ENCODE measurements around the gene RBM23. TPM values are rescaled to one million over a fixed set of nuclear protein-coding genes. Genes with fewer than 3 reads are reported as not detected.

The RBM23 gene
- total RNA-seq, 3 donors from 2014 or later (not counting 1 experiment from before 2014, with no cell fraction given): 86.4 to 120 (median 108) TPM

DNA sequence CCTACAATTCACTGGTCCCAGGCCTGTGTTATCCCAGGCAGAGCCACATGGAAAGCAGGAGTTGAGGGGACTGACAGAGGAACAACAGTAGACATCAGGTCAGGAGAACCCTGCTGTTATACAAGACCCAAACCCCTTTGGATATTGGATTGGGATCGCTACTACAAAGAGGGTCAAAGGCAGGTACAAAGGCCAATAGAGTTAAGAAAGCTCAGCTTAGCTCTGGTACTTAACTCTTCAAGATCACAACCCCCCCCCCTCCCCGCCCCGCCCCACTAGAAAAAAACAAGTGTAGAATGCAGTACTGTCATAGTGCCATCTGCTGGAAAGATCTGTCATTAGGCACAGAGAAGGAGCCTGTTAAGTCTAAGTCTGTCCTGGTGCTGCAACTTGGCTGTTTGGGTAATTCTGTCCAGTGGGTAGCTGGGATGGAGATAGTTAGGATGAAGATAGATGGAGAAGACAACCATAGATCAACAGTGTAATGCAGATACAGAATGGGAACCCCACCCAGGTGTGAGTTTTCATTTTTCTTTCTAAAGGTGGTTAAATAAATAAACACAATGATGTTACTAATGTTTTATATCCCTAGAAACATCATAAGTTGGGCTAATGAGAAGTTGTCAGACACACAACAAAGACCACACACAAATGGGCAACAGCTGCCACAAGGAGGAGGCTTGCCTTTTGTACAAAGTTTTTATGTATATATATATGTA is 18.7 kb downstream of the RBM23 start:
- H3K27ac Mint-ChIP-seq: peak overlapping the region in 1 of 2 donors; percentile 6
- WGBS (ENCODE audit: insufficient coverage): 80% methylated on average over 2 of the region's 3 CpGs
- no peaks in the 10 kb centered on the region for H3K4me1 ChIP-seq (ENCODE audit: control insufficient read depth, insufficient read depth, low read length)
- H3K27me3 Mint-ChIP-seq (ENCODE audit: low read depth in 2 of 2): no peaks in the 10 kb centered on the region
- H3K4me3 ChIP-seq (ENCODE audit: low read length): no peak overlapping the region
- no peaks in the 10 kb centered on the region for H3K9me3 ChIP-seq (ENCODE audit: control insufficient read depth, insufficient read depth, low read length)
- intact Hi-C loops (cut with micrococcal nuclease): loop anchor here (1.0 to 2.0 kb wide), 3 partner anchors 28 to 330 kb away; no protein-coding TSS in a partner anchor
- H3K36me3 ChIP-seq (ENCODE audit: control insufficient read depth, insufficient read depth, low read length): peaks cover 46% of the 10 kb centered on the region
- no peaks in the 10 kb centered on the region for H3K27me3 ChIP-seq (ENCODE audit: control insufficient read depth, insufficient read depth, low read length)
- TF ChIP-seq, protein P1, sequence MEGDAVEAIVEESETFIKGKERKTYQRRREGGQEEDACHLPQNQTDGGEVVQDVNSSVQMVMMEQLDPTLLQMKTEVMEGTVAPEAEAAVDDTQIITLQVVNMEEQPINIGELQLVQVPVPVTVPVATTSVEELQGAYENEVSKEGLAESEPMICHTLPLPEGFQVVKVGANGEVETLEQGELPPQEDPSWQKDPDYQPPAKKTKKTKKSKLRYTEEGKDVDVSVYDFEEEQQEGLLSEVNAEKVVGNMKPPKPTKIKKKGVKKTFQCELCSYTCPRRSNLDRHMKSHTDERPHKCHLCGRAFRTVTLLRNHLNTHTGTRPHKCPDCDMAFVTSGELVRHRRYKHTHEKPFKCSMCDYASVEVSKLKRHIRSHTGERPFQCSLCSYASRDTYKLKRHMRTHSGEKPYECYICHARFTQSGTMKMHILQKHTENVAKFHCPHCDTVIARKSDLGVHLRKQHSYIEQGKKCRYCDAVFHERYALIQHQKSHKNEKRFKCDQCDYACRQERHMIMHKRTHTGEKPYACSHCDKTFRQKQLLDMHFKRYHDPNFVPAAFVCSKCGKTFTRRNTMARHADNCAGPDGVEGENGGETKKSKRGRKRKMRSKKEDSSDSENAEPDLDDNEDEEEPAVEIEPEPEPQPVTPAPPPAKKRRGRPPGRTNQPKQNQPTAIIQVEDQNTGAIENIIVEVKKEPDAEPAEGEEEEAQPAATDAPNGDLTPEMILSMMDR (IDR thresholded peaks at IDR 0.05): peak; percentile 65
- ATAC-seq (peak; percentile 67 to 90 (median 82)), DNase-seq (peak in 1 of 2 donors; percentile 86)
- peaks cover 26% of the 10 kb centered on the region for H3K36me3 Mint-ChIP-seq
- H3K4me1 Mint-ChIP-seq: peaks cover 0 to 15% of the 10 kb centered on the region in 2 donors
- no peaks in the 10 kb centered on the region for H3K9me3 Mint-ChIP-seq
- no peak overlapping the region for H3K4me3 Mint-ChIP-seq
- H3K27ac ChIP-seq (ENCODE audit: low read length): no peak overlapping the region

DNA sequence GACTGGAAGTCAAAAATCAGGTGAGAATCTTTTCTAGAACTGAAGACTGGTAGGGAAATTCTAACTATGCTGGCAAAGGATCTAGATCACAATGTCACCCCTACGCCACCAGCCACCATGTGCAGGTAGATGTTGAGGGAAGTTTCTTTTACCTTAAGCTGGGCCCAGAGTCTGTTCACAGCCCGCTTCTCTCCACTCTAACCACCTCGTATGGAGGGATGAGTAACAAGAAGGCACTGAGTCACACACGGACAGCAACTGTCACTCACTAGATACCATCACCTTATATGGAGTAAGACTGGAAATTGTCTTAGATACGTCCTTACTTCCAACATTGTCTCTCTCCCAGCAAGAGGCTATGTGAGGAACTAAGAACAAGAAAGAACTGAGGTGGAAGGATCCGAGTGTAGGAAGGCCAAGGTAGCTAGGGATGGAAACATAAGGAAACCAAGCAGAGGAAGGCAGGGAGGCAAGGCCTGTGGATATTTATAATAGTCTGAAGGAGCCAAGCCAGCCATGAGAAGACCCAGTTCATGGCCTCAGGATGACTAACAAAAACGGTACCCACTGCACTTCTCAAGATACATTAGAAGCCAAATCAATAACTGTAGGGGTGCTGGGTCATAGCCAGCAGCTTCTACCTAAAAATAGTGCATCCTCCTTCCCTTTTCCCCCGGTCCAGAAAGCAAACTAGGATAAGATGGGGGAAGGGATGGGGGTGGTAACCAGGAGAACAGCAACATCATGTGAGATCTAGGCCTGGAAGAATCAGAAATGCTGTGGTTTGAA is 20.5 kb downstream of the RBM23 start:
- H3K4me1 ChIP-seq (ENCODE audit: control insufficient read depth, insufficient read depth, low read length): no peaks in the 10 kb centered on the region
- H3K27ac ChIP-seq (ENCODE audit: low read length): no peak overlapping the region
- no peaks in the 10 kb centered on the region for H3K9me3 ChIP-seq (ENCODE audit: control insufficient read depth, insufficient read depth, low read length)
- no peak overlapping the region for H3K4me3 ChIP-seq (ENCODE audit: low read length)
- Mint-ChIP-seq H3K27me3 (ENCODE audit: low read depth in 2 of 2) (no peaks in the 10 kb centered on the region), H3K27ac (peak overlapping the region in 1 of 2 donors; percentile 73), H3K4me1 (peaks cover 0 to 15% of the 10 kb centered on the region in 2 donors), H3K4me3 (no peak overlapping the region), H3K36me3 (peaks cover 17% of the 10 kb centered on the region), H3K9me3 (no peaks in the 10 kb centered on the region)
- intact Hi-C loops (cut with micrococcal nuclease): no loop called here
- no peak for DNase-seq
- peaks cover 29% of the 10 kb centered on the region for H3K36me3 ChIP-seq (ENCODE audit: control insufficient read depth, insufficient read depth, low read length)
- no peaks in the 10 kb centered on the region for H3K27me3 ChIP-seq (ENCODE audit: control insufficient read depth, insufficient read depth, low read length)
- no peak for ATAC-seq
- 84% methylated on average over 4 of the region's 8 CpGs for WGBS (ENCODE audit: insufficient coverage)
- TF ChIP-seq, protein P1 (IDR thresholded peaks at IDR 0.05): no peak

DNA sequence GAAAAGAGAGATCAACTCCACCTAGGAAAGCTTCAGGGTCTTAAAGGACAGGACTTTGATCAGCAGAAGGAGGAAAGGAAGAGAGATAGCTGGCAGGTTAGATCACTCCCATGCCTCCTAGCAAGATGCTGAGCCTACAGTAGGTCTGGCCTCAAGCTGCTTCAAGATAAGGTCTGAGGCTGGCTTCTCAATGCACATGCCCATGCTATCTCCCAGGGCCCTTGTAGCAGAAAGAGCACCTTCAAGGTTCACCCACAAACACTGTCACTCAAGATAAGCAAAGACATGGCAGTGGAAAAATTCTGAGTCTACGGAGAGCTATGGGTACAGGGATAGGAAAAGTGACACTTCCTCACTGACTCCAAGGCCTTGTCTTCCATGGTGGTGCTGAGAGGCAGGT is 21.6 kb downstream of the RBM23 start:
- Mint-ChIP-seq H3K4me3 (no peak overlapping the region), H3K36me3 (peaks cover 16% of the 10 kb centered on the region), H3K27me3 (ENCODE audit: low read depth in 2 of 2) (no peaks in the 10 kb centered on the region), H3K9me3 (no peaks in the 10 kb centered on the region), H3K4me1 (peaks cover 0 to 15% of the 10 kb centered on the region in 2 donors), H3K27ac (no peak overlapping the region)
- no peaks in the 10 kb centered on the region for H3K27me3 ChIP-seq (ENCODE audit: control insufficient read depth, insufficient read depth, low read length)
- H3K27ac ChIP-seq (ENCODE audit: low read length): no peak overlapping the region
- no peak for ATAC-seq
- H3K9me3 ChIP-seq (ENCODE audit: control insufficient read depth, insufficient read depth, low read length): no peaks in the 10 kb centered on the region
- DNase-seq: no peak
- H3K4me1 ChIP-seq (ENCODE audit: control insufficient read depth, insufficient read depth, low read length): no peaks in the 10 kb centered on the region
- intact Hi-C loops (cut with micrococcal nuclease): no loop called here
- TF ChIP-seq, protein P1 (IDR thresholded peaks at IDR 0.05): no peak
- 100% methylated on average over 1 of the region's 1 CpG for WGBS (ENCODE audit: insufficient coverage)
- H3K4me3 ChIP-seq (ENCODE audit: low read length): no peak overlapping the region
- peaks cover 20% of the 10 kb centered on the region for H3K36me3 ChIP-seq (ENCODE audit: control insufficient read depth, insufficient read depth, low read length)

Data from natural killer cell (primary cell).